GM21576 (cell line): ENCODE measurements around the gene NBPF3.
"Not testable (repeated sequence)": the region's sequence is repeated elsewhere in the genome, so short reads cannot be mapped to it uniquely, and the experiment has no call there.

Experiments used
- ATAC-seq: cut with Tn5 transposase; IDR thresholded peaks from one replicate; pipeline ENCODE4 v1.9.1; 2021; ENCODE audit warnings: mild to moderate bottlenecking, moderate library complexity; ENCODE audit not compliant: unreplicated experiment

NBPF3 gene, protein sequence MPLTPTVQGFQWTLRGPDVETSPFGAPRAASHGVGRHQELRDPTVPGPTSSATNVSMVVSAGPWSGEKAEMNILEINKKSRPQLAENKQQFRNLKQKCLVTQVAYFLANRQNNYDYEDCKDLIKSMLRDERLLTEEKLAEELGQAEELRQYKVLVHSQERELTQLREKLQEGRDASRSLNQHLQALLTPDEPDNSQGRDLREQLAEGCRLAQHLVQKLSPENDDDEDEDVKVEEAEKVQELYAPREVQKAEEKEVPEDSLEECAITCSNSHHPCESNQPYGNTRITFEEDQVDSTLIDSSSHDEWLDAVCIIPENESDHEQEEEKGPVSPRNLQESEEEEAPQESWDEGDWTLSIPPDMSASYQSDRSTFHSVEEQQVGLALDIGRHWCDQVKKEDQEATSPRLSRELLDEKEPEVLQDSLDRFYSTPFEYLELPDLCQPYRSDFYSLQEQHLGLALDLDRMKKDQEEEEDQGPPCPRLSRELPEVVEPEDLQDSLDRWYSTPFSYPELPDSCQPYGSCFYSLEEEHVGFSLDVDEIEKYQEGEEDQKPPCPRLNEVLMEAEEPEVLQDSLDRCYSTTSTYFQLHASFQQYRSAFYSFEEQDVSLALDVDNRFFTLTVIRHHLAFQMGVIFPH

DNA sequence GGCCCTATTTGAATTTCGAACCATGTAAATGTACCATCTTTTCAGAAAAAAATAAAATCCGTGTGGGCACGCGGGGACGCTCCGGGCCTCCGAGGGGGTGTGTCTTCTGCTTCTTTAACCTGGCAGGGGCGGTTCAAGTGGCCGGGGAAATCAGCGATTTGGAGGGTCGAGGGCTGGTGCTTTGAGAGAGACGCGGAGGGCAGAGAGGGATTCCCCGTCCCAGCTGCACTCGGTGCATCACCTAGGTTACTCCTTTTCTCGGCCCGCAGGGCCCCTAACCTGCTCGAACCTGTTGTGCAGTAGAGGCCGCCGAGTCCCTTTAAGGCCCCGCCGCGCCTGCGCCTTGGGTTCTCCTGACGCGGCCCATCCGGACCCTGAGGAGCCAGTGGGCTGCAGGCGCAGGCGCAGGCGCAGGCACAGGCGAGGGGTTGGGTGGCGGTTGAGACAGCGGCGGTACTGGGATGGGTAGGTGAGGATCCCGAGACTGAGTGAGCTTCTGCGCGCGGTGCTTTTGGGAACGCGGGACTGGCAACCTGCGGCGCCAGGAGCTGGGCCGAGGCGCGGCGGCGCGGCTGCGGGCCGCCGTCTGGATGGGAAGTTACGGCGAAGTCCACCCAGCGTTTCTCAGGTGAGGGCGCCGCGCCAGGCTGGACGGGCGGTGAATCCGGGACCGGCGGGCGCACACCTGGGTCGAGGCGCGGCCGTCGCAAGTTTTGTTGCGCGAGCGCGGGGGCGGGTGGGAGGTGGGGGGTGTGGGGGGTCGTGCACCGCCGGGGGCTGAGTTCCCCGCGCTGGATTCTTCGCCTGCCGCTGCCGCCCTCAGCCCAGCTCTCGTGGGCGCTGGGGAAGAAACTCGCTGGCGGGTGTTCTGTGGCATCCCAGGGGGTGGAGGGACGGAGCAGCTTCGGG, at the start of gene NBPF3:
Gene NBPF3 (plus strand): TSS at position 417 of the 909 bp plus-strand sequence. CDS start 4,950 bp downstream, outside the sequence.
- ATAC-seq: peak; percentile 75

DNA sequence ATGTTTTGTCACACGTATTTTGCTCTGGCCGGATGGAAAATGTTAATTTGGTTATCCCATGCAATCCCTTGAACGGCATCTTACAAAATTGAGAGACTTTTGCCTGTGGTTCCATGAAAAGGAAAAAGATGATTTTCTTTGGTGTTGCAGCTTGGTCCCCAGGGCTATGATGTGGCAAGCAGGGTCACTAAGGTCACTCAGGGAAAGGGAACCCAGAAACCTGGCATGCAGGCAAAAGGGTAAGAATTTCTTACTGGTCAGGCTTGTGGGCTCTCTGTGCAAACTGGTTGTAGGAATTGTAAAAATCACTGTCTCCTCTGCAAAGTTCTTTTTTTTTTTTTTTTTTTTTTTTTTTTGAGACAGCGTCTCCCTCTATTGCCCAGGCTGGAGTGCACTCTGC, 48.4 kb upstream of the NBPF3 start:
- ATAC-seq: no peak

DNA sequence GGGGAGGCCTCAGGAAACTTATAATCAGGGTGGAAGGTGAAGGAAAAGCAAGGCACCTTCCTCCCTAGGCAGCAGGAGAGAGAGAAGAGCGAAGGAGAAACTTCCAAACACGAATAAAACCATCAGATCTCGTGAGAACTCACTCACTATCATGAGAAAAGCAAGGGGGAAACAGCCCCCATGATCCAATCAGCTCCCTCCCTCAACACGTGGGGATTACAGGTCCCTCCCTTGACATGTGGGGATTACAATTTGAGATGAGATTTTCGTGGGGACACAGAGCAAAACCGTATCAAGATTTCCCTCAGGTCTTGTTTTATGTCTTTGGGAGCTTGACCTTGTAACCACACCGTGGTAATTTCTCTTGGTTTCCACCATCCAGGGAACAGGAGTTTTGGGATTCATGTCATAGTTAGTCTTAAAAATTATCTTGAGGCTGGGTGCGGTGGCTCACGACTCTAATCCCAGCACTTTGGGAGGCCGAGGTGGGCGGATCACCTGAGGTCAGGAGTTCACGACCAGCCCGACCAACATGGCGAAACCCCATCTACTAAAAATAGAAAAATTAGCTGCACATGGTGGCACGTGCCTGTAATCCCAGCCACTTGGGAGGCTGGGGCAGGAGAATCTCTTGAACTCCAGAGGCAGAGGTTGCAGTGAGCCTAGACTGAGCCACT, 47.2 kb upstream of the NBPF3 start:
- ATAC-seq: no peak

- no peak for ATAC-seq
Measured at GRCh38 chr1:21396516-21396915, 43.4 kb upstream of the NBPF3 start.

- no peak for ATAC-seq
Measured at GRCh38 chr1:21397813-21398188, 42.1 kb upstream of the NBPF3 start.

DNA sequence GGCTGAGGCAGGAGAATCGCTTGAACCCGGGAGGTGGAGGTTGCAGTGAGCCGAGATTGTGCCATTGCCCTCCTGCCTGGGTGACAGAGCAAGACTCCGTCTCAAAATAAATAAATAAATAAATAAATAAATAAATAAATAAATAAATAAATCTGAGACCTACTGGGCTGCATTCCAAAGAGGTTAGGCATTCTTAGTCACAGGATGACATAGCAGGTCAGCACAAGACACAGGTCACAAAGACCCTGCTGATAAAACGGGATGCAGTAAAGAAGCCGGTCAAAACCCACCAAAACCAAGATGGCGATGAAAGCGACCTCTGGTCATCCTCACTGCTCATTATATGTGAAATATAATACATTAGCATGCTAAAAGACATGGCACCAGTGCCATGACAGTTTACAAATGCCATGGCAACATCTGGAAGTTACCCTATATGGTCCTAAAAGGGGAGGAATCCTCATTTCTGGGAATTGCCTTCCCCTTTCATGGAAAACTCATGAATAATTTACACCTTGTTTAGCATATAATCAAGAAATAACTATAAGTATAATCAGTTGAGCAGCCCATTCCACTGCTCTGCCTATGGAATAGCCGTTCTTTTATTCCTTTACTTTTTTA, 38.1 kb upstream of the NBPF3 start:
- not testable (repeated sequence) for ATAC-seq

DNA sequence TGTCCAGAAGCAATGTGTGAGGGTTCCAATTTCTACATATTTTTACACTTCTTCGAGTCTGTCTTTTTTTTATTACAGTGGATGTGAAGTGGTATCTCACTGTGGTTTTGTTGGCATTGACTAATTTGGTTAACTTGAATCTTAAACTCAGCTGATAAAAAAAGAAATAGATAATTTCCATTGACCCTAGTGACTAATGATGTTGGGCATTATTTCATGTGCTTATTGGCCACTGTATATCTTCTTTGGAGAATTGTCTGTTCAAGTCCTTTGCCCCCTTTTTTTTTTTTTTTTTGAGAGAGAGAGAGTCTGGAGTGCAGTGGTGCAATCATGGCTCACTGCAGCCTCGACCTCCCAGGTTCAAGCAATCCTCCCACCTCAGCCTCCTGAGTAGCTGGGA, 33.3 kb upstream of the NBPF3 start:
- ATAC-seq: no peak

DNA sequence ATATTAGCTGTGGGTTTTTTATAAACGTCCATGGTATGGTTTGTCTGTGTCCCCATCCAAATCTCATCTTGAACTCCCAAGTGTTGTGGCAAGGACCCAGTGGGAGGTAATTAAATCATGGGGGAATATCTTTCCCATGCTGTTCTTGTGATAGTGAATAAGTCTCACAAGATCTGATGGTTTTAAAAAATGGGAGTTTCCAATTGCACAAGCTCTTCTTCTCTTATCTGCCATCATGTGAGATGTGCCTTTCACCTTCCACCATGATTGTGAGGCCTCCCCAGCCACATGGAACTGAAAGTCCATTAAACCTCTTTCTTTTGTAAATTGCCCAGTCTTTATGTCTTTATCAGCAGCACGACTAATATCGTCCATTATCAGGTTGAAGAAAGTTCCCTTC, 30.0 kb upstream of the NBPF3 start:
- ATAC-seq: not testable (repeated sequence)

DNA sequence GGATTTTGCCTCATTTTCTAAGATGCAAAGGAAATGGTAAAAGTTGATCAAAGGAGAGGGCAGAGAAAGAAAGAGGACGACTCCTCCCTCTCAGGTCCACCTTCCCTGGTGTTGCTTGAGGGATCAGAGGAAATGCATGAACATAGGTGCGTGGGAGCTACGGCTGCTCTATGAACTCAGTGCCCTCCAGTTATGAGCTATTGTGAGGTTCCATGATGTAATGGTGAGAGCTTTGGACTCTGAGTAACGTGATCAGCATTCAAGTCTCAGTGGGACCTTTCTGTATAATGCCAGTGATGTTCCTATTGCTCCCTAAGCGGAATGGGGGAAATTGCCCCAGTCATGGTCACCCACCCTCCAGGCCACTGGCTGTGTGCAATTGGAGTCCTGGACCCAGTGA, 25.9 kb upstream of the NBPF3 start:
- ATAC-seq: no peak

DNA sequence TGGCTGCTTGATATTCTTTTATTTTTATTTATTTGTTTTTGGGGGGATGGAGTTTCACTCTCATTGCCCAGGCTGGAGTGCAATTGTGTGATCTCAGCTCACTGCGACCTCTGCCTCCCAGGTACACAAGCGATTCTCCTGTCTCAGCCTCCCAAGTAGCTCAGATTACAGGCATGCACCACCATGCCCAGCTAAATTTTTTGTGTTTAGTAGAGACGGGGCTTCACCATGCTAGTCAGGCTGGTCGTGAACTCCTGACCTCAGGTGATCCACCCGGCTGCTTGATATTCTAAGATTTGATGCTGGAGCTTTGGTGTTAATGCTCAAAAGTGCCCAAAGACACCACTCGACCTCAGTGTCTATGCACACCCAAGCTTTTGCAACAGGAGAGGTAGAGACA, 19.6 kb upstream of the NBPF3 start:
- not testable (repeated sequence) for ATAC-seq

DNA sequence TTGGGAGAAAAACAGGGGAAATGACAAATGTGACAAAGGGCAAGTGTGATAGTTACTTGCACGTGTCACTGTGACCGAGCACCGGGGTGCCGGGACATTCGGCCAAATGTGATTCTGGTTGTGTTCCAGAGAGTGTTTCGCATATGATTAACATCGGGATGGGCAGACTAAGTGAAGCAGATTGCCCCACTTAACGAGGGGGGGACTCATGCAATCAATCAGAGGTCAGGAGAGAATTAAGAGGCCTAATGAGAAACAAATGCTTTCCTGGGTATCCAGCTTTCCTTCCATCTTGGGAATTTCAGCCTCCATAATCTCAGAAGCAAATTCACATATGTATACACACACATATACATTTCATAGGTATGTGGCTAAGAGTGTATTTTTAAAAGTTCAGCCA, 18.6 kb upstream of the NBPF3 start:
- ATAC-seq: not testable (repeated sequence)

GRCh38 chr1:21427798-21428480, 12.0 kb upstream of the NBPF3 start:
- not testable (repeated sequence) for ATAC-seq

GRCh38 chr1:21428481-21429073, 11.4 kb upstream of the NBPF3 start:
- not testable (repeated sequence) for ATAC-seq

- not testable (repeated sequence) for ATAC-seq
Measured at GRCh38 chr1:21429210-21429609, 10.7 kb upstream of the NBPF3 start.

DNA sequence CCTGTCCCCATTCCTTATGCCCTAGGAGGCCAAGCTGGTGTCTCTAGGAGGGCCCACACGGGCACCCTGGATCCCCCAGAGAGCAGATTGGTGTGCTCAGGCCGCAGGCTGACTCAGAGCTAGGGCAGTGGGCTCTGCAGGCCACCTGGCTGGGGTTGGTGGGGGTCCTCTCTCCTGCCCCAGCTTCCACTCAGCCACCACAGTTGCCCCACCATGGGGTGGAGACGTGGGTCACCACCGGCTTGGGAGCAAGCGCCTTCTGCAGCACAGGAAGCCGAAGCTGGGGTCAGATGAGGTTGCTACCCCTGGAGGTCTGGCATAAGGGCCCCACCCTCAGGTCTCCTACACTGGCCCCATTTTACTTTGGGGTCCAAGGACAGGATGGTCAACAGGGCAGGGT, 9.1 kb upstream of the NBPF3 start:
- ATAC-seq: not testable (repeated sequence)

GRCh38 chr1:21434394-21434793, 5.5 kb upstream of the NBPF3 start:
- ATAC-seq: no peak

- ATAC-seq: no peak
Measured at GRCh38 chr1:21435646-21436487, 4.1 kb upstream of the NBPF3 start.
